ENCODE data around the gene SLC45A2.
"Not testable (repeated sequence)": the region's sequence is repeated elsewhere in the genome, so short reads cannot be mapped to it uniquely, and the experiment has no call there.

SLC45A2 gene

GRCh38 chr5:34014626-34015025, 30.1 kb upstream of the SLC45A2 start:
- no peak overlapping the region for H3K4me3 ChIP-seq (ENCODE audit: low read length)
- DNase-seq (ENCODE audit: low read depth), result no peak
- TF ChIP-seq CTCF (conservative IDR thresholded peaks at IDR 0.05; ENCODE audit: low read length), result no peak

DNA sequence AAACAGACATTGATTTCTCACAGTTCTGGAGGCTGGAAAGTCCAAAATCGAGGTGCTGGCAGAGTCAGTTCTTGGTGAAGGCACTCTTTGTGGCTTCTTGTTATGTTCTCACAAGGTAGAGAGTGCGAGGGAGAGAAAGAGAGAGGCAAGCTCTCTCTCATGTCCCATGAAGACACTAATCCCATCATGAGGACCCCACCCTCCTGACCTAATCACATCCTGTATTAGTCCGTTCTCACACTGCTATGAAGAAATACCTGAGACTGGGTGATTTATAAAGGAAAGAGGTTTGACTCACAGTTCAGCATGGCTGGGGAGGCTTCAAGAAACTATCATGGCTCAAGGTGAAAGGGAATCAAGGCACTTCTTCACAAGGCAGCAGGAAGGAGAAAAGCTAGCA, 29.1 kb upstream of the SLC45A2 start:
- H3K4me3 ChIP-seq (ENCODE audit: low read length), result no peak overlapping the region
- no peak for DNase-seq (ENCODE audit: low read depth)
- no peak for TF ChIP-seq CTCF (conservative IDR thresholded peaks at IDR 0.05; ENCODE audit: low read length)

DNA sequence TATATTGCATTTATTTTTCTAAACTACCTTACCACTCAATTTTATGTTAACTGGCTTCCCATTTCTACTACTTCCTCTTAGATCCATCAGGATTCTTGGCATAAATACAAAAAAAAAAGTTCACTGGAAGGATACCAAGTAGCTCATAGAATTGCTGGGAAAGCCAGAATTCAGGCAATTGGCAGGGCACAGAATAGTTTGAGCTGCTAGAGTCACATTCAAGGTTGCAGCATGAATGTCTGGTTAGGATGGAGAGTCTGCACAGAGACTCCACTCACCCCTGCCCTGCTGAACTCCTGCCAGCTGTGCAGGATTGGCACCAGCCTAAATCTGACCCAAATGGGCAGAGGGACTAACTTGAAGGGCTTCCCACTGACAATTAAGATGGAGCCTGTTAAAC, 28.3 kb upstream of the SLC45A2 start:
- peak; percentile 53 for DNase-seq (ENCODE audit: low read depth)

DNA sequence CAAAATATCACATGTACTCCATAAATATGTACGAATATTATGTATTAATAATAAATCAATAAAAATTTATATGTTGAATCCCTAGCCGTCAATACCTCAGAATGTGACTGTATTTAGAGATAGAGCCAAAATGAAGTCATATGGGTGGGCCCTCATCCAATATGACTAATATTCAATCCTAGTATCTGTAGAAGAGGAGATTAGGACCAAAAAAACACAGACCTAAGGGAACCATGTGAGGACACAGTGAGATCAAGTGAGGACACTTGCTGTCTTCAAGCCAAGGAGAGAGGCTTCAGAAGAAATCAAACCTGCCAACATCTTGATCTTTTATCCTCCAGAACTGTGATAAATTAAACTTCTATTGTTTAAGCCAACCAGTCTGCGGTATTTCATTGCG, 27.0 kb upstream of the SLC45A2 start:
- DNase-seq (ENCODE audit: low read depth), result no peak
- TF ChIP-seq CTCF (conservative IDR thresholded peaks at IDR 0.05; ENCODE audit: low read length), result no peak
- no peak overlapping the region for H3K4me3 ChIP-seq (ENCODE audit: low read length)

More for the DNA sequence above, 28.3 kb upstream of the SLC45A2 start:
- H3K4me3 ChIP-seq (ENCODE audit: low read length), result no peak overlapping the region
- TF ChIP-seq CTCF (conservative IDR thresholded peaks at IDR 0.05; ENCODE audit: low read length), result no peak

DNA sequence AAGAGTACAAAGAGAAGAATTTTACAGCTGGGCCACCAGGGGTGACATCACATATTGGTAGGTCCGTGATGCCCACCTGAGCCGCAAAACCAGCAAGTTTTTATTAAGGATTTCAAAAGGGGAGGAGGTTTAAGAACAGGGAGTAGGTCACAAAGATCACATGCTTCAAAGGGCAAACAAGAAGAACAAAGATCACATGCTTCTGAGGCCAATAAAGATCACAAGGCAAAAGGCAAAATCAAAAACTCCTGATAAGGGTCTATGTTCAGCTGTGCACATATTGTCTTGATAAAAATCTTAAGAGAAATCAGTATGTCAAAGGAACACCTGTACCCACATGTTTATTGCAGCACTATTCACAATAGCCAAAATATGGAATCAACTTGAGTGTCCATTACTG, 25.7 kb upstream of the SLC45A2 start:
- not testable (repeated sequence) for DNase-seq (ENCODE audit: low read depth); H3K4me3 ChIP-seq (ENCODE audit: low read length)

DNA sequence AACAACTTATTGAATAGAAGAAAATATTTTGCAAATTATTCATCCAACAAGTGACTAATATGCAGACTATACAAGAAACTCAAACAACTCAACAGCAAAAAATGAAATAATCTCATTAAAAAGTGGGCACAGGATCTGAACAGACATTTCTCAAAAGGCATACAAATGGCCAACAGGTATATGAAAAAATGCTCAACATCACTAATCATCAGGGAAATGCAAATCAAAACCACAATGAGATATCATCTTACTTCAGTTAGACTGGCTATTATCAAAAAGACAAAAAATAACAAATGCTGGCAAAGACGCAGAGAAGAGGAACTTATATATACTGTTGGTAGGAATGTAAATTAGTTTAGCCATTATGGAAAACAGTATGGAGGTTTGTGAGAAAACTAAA, 25.1 kb upstream of the SLC45A2 start:
- no peak for DNase-seq (ENCODE audit: low read depth)
- TF ChIP-seq CTCF (conservative IDR thresholded peaks at IDR 0.05; ENCODE audit: low read length), result no peak
- H3K4me3 ChIP-seq (ENCODE audit: low read length), result no peak overlapping the region

GRCh38 chr5:34008802-34009201, 24.3 kb upstream of the SLC45A2 start:
- TF ChIP-seq CTCF (conservative IDR thresholded peaks at IDR 0.05; ENCODE audit: low read length), result no peak
- no peak for DNase-seq (ENCODE audit: low read depth)

More at GRCh38 chr5:34008802-34009201, 24.3 kb upstream of the SLC45A2 start:
- peak overlapping the region; percentile 82 for H3K4me3 ChIP-seq (ENCODE audit: low read length)

Measured in AG10803 (cell line).